ENCODE data around the gene MST1.

- TF ChIP-seq CTCF (IDR thresholded peaks at IDR 0.05) (no peak), POLR2A (IDR thresholded peaks at IDR 0.05) (no peak), POLR2AphosphoS5 (IDR thresholded peaks at IDR 0.05) (no peak)
Observed at GRCh38 chr3:49721896-49722781, 32.9 kb upstream of the MST1 start.
